T-helper 2 cell treated with Interferon-gamma antibody and Interleukin-4, amounts not matched to agents 100 ng/mL and 5 ng/mL, for 36 hours (primary cell): ENCODE results near the gene YY1AP1. TPM values are rescaled to one million over a fixed set of nuclear protein-coding genes. Genes with fewer than 3 reads are reported as not detected.
"Not testable (repeated sequence)": the region's sequence is repeated elsewhere in the genome, so short reads cannot be mapped to it uniquely, and the experiment has no call there.

Experiments
- intact Hi-C: fragments of 100-400 bp; cut with micrococcal nuclease; formaldehyde crosslinking; loops from one replicate; pipeline ENCODE4 v1.15.1; 2023
- total RNA-seq: library from RNA; stranded (reverse); gene quantifications from 2 replicates; pipeline ENCODE4 v1.2.3, GENCODE V29; 2022

The YY1AP1 gene
- total RNA-seq: 76.2 and 76.4 TPM in 2 replicates

- intact Hi-C loops: loop anchor here (1.0 to 5.0 kb wide), 4 partner anchors 57 to 366 kb away; partner anchors contain the start of genes ASH1L, RUSC1 and SYT11
Measured at GRCh38 chr1:155688324-155689080, at the start of gene YY1AP1. Gene YY1AP1 (minus strand): TSS chr1:155688774. CDS start chr1:155680436, 8,338 bp downstream.

- intact Hi-C loops: no loop called here
Measured at GRCh38 chr1:155729031-155729898, 40.7 kb upstream of the YY1AP1 start.

- intact Hi-C loops: no loop called here
Measured at GRCh38 chr1:155725142-155725541, 36.6 kb upstream of the YY1AP1 start.

- intact Hi-C loops: no loop called here
Measured at GRCh38 chr1:155719703-155720102, 31.1 kb upstream of the YY1AP1 start.

- intact Hi-C loops: not testable (repeated sequence)
Measured at GRCh38 chr1:155718524-155719115, 30.0 kb upstream of the YY1AP1 start.

- intact Hi-C loops: no loop called here
Measured at GRCh38 chr1:155717041-155717440, 28.5 kb upstream of the YY1AP1 start.

GRCh38 chr1:155715777-155716176 lies 27.2 kb upstream of the YY1AP1 start:
- intact Hi-C loops: no loop called here

- intact Hi-C loops: not testable (repeated sequence)
Measured at GRCh38 chr1:155715056-155715455, 26.5 kb upstream of the YY1AP1 start.

GRCh38 chr1:155713075-155713474 lies 24.5 kb upstream of the YY1AP1 start:
- intact Hi-C loops: no loop called here

- intact Hi-C loops: not testable (repeated sequence)
Measured at GRCh38 chr1:155712636-155713035, 24.1 kb upstream of the YY1AP1 start.

GRCh38 chr1:155711457-155711856 lies 22.9 kb upstream of the YY1AP1 start:
- intact Hi-C loops: not testable (repeated sequence)

GRCh38 chr1:155709391-155709790 lies 20.8 kb upstream of the YY1AP1 start:
- intact Hi-C loops: no loop called here

GRCh38 chr1:155706139-155706538 lies 17.6 kb upstream of the YY1AP1 start:
- intact Hi-C loops: no loop called here

- intact Hi-C loops: not testable (repeated sequence)
Measured at GRCh38 chr1:155704414-155704813, 15.8 kb upstream of the YY1AP1 start.

GRCh38 chr1:155703216-155703615 lies 14.6 kb upstream of the YY1AP1 start:
- intact Hi-C loops: no loop called here

- intact Hi-C loops: not testable (repeated sequence)
Measured at GRCh38 chr1:155701675-155702074, 13.1 kb upstream of the YY1AP1 start.

GRCh38 chr1:155699062-155699461 lies 10.5 kb upstream of the YY1AP1 start:
- intact Hi-C loops: not testable (repeated sequence)

GRCh38 chr1:155698382-155699038 lies 9.9 kb upstream of the YY1AP1 start:
- intact Hi-C loops: no loop called here

- intact Hi-C loops: not testable (repeated sequence)
Measured at GRCh38 chr1:155697616-155698015, 9.0 kb upstream of the YY1AP1 start.

GRCh38 chr1:155697046-155697445 lies 8.5 kb upstream of the YY1AP1 start:
- intact Hi-C loops: no loop called here

- intact Hi-C loops: no loop called here
Measured at GRCh38 chr1:155696524-155696923, 8.0 kb upstream of the YY1AP1 start.
